AG04450 (cell line): ENCODE results near the gene PARD3B. TPM values are rescaled to one million over a fixed set of nuclear protein-coding genes. Genes with fewer than 3 reads are reported as not detected.

Source experiments
- CTCF ChIA-PET: fragments of 300-600, 350-600 bp; formaldehyde crosslinking; extraction: SDS; loops from one replicate; lab custom pipeline; 2022; ENCODE audit warnings: antibody characterized with exemption, inconsistent platforms; lab: Charles Lee
- POLR2A ChIA-PET: fragments of 350-600 bp; formaldehyde crosslinking; extraction: SDS; loops from one replicate; lab custom pipeline; 2021; ENCODE audit warnings: antibody characterized with exemption, inconsistent platforms; lab: Yijun Ruan, JAX
- DNase-seq: peaks from one replicate; pipeline ENCODE4 v3.0.0-alpha.2; 2011; ENCODE audit warnings: low read depth, low spot score
- H3K27ac ChIP-seq: one replicate; pipeline ENCODE4 v1.5.1; 2012; ENCODE audit warnings: low read depth, low read length, control low read depth
- H3K27me3 ChIP-seq: one replicate; pipeline ENCODE4 v1.6.0; 2012; ENCODE audit warnings: low read length; ENCODE audit not compliant: control insufficient read depth, insufficient read depth
- H3K4me3 ChIP-seq: 2 replicates; pipeline ENCODE4 v1.5.1; 2011; ENCODE audit warnings: mild to moderate bottlenecking, low read depth, low read length, control low read depth
- H3K9me3 ChIP-seq: 2 replicates; pipeline ENCODE4 v1.5.1; 2012; ENCODE audit warnings: low read length; ENCODE audit not compliant: control insufficient read depth, insufficient read depth
- CTCF ChIP-seq: IDR thresholded peaks from 2 replicates; pipeline ENCODE4 v1.5.1; 2011; ENCODE audit warnings: low read depth, low read length, control low read depth, inconsistent platforms
- polyA plus RNA-seq: library from polyadenylated mRNA; depleted of rRNA; stranded (reverse); fragments of >200 nt; gene quantifications from 2 replicates; pipeline ENCODE4 v1.2.3, GENCODE V29; 2011

The PARD3B gene
- polyA plus RNA-seq, 1 experiment: 8.5 TPM

DNA sequence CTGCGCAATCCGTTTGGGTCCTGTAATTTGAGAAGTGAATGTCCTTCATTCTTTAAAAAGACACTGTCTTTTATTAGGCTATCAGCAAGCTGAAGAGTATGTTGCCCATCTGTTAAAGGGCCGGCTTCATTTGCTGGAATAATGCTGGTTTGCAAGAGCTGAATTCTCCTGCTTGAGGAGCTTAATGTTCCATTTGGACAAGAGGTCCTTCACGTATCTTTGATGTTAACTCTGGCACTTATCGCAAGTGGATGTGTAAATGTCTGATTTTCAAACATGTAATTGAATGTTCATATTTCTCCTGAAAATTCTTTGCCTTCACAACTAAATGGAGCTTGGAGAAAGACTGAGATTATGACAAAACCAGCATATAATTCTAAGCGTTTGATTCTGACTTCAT is 856.2 kb downstream of the PARD3B start:
- no peak for TF ChIP-seq CTCF
- H3K4me3 ChIP-seq: no peak overlapping the region
- no peak for DNase-seq
- no peak overlapping the region for H3K27ac ChIP-seq
- POLR2A ChIA-PET: no interaction called here
- H3K9me3 ChIP-seq: no peaks in the 10 kb centered on the region
- no peaks in the 10 kb centered on the region for H3K27me3 ChIP-seq
- CTCF ChIA-PET: no interaction called here

GRCh38 chr2:205402011-205402410 is 856.7 kb downstream of the PARD3B start:
- Histone ChIP-seq H3K27ac (no peak overlapping the region), H3K9me3 (no peaks in the 10 kb centered on the region), H3K4me3 (no peak overlapping the region), H3K27me3 (no peaks in the 10 kb centered on the region)
- no peak for TF ChIP-seq CTCF
- DNase-seq: no peak
- POLR2A ChIA-PET: no interaction called here
- CTCF ChIA-PET: interaction anchor here (1.0 kb wide), 2 partner anchors 30 to 277 kb away, joined by 3 to 5 read pairs; no protein-coding TSS in a partner anchor

DNA sequence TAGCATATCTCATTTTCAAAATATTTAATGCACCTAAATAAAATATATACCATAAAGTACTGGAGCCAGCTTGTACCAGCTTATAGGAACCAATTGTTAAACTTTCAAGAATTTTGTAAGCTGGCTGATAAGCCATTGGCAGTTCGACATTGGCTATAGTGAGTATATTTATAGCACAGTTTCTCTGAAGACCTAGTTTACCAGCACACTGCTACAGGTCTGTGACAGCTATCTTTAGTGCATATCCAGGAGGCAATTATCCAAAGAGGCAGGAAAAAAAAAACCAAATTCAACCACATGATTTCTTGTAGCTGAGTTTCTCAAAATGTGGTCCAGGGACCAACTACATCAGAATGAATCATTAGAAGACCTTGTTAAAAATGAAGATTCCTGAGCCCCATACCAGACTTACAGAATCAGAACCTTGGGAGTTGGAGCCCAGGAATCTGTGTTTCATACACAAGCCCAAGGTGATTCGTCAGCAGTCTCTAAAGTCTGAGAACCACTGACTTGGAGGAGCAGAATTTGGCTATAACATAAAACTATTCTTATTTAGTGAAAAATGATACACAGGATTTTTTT is 858.1 kb downstream of the PARD3B start:
- TF ChIP-seq CTCF: no peak
- no peaks in the 10 kb centered on the region for H3K27me3 ChIP-seq
- no peak overlapping the region for H3K4me3 ChIP-seq
- H3K27ac ChIP-seq: no peak overlapping the region
- peak; percentile 27 for DNase-seq
- ChIA-PET POLR2A (no interaction called here), CTCF (no interaction called here)
- H3K9me3 ChIP-seq: no peaks in the 10 kb centered on the region

- CTCF ChIA-PET: interaction anchor here (1.4 to 2.3 kb wide), 2 partner anchors 270 to 274 kb away, joined by 4 to 10 read pairs; no protein-coding TSS in a partner anchor
- no peaks in the 10 kb centered on the region for H3K9me3 ChIP-seq
- POLR2A ChIA-PET: interaction anchor here (0.9 kb wide), 1 partner anchor 19 kb away, joined by 3 read pairs; no protein-coding TSS in a partner anchor
- no peak for TF ChIP-seq CTCF
- peak overlapping the region; percentile 32 for H3K27ac ChIP-seq
- H3K27me3 ChIP-seq: no peaks in the 10 kb centered on the region
- H3K4me3 ChIP-seq: no peak overlapping the region
- DNase-seq: no peak
Measured at GRCh38 chr2:205405194-205405593, 859.9 kb downstream of the PARD3B start.

DNA sequence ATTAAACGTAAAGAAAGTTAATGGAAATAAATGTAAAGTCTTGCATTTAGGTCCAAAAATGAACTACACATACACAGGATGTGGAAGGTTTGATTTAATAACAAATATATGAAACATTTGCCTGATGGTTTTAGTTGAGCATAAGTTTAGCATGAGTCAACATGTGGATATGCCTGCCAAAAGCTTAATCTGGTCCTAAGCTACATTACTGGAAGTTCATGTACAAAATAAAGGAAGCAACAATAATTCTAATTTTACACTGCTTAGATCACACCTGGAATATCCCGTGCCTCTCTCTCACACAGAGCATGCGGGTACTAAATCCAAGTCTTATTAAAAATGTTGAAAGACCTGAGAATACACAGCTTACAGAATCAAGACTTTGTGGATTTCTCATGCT is 860.5 kb downstream of the PARD3B start:
- peak; percentile 72 for DNase-seq
- CTCF ChIA-PET: interaction anchor here (0.6 to 2.3 kb wide), 4 partner anchors 22 to 342 kb away, joined by 4 to 10 read pairs (median 5); no protein-coding TSS in a partner anchor
- Histone ChIP-seq H3K9me3 (no peaks in the 10 kb centered on the region), H3K27ac (peak overlapping the region; percentile 4), H3K4me3 (no peak overlapping the region), H3K27me3 (no peaks in the 10 kb centered on the region)
- TF ChIP-seq CTCF: no peak
- POLR2A ChIA-PET: interaction anchor here (0.6 to 0.9 kb wide), 2 partner anchors 20 to 203 kb away, joined by 3 read pairs; no protein-coding TSS in a partner anchor
